Epithelial cell of esophagus (primary cell): Measurements from ENCODE around the gene CHST11.

Source experiments
- DNase-seq: peaks from one replicate; pipeline ENCODE4 v3.0.0; 2010; ENCODE audit warnings: low read depth
- H3K4me3 ChIP-seq: 2 replicates; pipeline ENCODE4 v1.5.1; 2011; ENCODE audit warnings: mild to moderate bottlenecking, low read length, control low read depth
- TF ChIP-seq, protein P1 (sequence below): IDR thresholded peaks from 2 replicates; pipeline ENCODE4 v1.5.1; 2011; ENCODE audit warnings: low read depth, mild to moderate bottlenecking, low read length, control low read depth, inconsistent platforms; ENCODE audit not compliant: insufficient read depth; ENCODE audit errors: missing control alignments

The CHST11 gene

DNA sequence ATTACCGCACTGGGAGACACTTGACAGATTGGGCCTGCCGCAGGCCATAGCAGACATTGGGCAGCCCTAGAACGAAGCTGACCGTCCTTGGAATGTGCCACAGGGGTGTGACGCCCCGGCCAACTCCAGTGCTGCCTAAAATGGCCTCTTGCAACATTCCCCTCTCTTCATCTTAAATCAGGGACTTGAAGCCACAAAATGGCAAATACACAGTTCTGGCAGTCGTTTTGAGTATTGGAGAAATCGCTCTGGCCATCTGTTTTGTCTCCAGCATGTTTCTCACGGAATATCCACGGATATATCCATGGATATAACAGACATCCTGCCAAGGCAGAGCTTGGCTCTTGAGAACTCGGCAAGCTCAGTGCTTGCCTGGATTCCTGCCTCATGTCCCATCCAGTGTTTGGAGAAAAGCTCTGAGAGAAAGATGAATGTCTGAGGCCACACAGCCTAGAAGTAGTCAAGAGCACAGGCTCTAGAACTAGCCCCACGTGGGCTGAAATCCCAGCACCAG lies 158.4 kb downstream of the CHST11 start:
- TF ChIP-seq, protein P1, sequence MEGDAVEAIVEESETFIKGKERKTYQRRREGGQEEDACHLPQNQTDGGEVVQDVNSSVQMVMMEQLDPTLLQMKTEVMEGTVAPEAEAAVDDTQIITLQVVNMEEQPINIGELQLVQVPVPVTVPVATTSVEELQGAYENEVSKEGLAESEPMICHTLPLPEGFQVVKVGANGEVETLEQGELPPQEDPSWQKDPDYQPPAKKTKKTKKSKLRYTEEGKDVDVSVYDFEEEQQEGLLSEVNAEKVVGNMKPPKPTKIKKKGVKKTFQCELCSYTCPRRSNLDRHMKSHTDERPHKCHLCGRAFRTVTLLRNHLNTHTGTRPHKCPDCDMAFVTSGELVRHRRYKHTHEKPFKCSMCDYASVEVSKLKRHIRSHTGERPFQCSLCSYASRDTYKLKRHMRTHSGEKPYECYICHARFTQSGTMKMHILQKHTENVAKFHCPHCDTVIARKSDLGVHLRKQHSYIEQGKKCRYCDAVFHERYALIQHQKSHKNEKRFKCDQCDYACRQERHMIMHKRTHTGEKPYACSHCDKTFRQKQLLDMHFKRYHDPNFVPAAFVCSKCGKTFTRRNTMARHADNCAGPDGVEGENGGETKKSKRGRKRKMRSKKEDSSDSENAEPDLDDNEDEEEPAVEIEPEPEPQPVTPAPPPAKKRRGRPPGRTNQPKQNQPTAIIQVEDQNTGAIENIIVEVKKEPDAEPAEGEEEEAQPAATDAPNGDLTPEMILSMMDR, result no peak
- DNase-seq, result no peak

DNA sequence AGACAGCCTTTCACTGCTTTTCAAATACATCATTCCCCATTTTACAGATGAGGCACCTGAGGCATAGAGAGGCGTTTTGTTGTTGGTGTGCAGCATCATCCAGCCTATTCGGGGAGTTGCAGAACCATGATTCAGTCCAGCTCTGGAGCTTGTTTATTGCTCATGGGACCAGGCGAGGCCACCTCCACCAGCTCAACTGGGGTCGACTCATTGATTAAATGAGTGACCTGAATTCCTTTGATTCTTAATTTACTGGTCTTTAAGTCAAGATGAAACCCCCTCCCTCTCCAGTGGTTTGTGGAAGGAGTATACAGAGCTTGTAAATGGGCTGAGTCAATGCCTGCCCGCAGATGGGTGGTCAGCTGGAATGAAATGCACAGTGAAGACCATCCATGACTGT lies 161.9 kb downstream of the CHST11 start:
- DNase-seq, result no peak
- TF ChIP-seq, protein P1, result no peak
- H3K4me3 ChIP-seq, result no peak overlapping the region

More for the DNA sequence above, 158.4 kb downstream of the CHST11 start:
- H3K4me3 ChIP-seq, result no peak overlapping the region

DNA sequence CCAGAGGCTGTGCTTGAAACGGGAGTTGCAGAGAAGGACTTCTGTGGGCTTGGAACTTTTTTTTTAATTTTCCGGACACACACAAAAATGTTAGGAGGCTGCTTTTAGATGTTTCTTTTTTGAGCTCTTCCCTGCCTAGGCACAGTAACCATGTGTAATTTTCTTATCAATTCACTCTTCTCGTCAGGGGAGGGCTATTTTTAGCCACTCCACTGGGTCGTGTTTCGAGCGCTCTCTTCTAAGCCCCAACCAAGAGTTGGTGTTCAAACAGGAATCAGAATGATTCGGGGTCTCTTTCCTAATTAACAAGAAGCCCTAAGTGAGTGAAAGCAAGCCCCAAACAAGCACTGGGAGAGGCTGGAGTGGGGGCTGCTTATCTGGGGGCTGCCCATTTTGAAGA lies 162.6 kb downstream of the CHST11 start:
- TF ChIP-seq, protein P1, result no peak
- no peak overlapping the region for H3K4me3 ChIP-seq
- DNase-seq, result no peak

DNA sequence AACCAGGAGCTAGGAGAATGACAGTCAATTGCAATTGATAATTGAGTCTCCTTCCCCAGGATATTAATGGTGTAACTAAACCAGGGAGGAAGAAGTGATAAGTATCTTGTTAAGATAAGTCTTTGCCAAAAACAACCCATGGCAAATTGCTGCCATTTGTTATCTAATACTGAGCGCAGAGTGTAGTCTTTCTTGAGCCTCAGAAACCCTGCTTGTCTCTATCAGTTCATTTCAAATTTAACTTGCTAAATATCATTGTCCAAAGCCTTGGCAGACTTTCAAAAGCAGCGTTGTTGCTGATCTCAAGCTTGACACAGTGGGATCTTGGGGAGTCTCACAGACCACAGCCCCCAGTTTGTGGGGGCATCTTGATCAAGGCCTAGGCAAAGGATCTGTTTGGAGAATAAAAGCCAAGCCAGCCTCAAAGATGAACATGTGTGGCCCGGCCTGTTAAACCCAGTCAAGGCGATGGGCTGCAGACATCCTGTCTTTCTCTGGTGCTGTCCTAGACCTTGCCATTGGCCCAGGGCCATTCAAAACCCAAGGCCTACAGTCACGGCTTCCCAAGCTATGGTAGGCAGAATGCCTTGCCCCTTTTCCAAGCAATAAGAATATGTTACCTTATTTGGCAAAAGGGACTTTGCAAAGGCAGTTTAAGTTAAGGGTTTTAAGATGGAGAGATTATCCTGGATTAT lies 164.2 kb downstream of the CHST11 start:
- TF ChIP-seq, protein P1, result no peak
- DNase-seq, result no peak
- no peak overlapping the region for H3K4me3 ChIP-seq

DNA sequence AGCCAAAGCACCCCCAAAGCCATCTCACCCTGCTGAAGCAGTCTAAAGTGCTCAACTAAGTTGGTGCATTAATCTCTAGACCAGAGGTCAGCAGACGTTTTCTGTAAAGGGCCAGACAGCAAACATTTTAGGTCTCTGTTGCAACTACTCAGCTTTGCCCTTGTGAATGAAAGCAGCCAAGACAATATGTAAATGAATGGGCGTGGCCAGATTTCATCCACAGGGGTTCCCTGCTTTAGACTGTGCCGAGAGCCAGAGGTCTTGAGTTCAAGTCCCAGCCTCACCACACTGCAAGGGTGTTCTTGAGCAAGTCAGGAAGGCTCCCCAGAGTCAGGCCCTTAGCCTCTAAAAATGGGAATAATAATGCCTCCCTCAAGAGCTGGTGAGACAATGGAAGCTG lies 166.2 kb downstream of the CHST11 start:
- no peak overlapping the region for H3K4me3 ChIP-seq
- no peak for DNase-seq
- TF ChIP-seq, protein P1, result no peak

DNA sequence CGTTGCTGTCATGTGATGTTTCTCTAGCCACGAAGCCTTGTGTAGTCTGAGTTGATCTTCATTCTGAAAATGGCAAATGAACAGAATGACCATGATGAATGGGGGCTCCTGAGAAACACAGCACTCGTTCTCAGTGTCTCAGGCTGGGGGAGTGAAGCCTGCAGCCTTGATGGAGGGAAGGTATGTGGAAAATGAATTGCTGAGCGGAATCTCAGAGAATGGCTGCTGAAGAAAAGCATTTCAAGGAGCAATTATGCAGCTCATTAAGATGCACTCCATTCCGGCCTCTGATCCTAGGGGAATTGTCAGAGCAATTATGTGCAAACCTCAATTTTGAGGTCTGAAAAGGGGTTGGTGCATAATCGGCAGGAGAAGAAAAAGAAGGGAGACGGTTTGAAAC lies 167.1 kb downstream of the CHST11 start:
- no peak for DNase-seq
- TF ChIP-seq, protein P1, result no peak
- no peak overlapping the region for H3K4me3 ChIP-seq

DNA sequence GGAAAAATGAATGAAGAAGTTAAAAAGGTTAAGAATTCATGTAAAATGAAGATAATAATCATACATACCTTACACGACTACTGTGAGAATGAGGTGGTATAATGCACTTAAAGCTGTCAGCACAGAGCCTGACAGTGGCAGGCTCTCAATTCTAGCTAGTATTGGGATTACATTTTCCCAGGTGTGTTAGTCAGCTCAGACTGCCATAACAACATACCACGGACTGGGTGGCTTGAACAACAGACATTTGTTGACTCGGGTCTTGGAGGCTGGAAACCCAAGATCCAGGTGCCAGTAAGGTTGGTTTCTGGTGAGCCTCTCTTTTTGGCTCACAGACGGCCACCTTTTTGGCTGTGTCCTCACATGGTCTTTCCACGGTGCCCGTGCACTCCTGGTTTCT lies 167.8 kb downstream of the CHST11 start:
- peak; percentile 15 for DNase-seq
- TF ChIP-seq, protein P1, result no peak
- H3K4me3 ChIP-seq, result no peak overlapping the region
